C4-2B (cell line): ENCODE measurements around the gene ZNF32.
"Not testable (repeated sequence)": the region's sequence is repeated elsewhere in the genome, so short reads cannot be mapped to it uniquely, and the experiment has no call there.

ENCODE experiments used
- H3K27ac ChIP-seq: fragments of 450-650 bp; 2 replicates; pipeline ENCODE4 v1.5.1; 2017
- ZFX ChIP-seq: fragments of 450-650 bp; IDR thresholded peaks from 2 replicates; pipeline ENCODE4 v1.6.1; 2017
- TF ChIP-seq, protein P1 (sequence below): fragments of 450-650 bp; conservative IDR thresholded peaks from 2 replicates; pipeline ENCODE4 v1.5.1; 2017; ENCODE audit warnings: mild to moderate bottlenecking

The ZNF32 gene

DNA sequence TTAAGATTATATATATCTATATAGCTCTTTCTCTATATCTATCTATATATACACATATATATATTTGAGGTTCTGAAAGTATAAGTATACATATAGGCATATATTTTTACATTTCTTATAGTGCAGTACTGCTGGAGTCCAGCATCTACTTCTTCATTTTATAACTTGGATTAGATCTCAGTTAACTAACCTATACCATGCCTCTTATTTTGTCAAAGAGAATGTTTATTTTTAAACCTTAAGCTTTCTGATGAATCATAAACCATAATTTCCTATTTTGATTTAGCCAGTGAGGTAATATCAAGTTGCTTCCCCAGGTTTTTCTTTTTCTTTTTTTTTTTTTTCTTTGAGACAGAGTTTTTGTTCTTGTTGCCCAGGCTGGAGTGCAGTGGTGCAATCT is 8.1 kb downstream of the ZNF32 start:
- TF ChIP-seq ZFX = no peak
- TF ChIP-seq, protein P1, sequence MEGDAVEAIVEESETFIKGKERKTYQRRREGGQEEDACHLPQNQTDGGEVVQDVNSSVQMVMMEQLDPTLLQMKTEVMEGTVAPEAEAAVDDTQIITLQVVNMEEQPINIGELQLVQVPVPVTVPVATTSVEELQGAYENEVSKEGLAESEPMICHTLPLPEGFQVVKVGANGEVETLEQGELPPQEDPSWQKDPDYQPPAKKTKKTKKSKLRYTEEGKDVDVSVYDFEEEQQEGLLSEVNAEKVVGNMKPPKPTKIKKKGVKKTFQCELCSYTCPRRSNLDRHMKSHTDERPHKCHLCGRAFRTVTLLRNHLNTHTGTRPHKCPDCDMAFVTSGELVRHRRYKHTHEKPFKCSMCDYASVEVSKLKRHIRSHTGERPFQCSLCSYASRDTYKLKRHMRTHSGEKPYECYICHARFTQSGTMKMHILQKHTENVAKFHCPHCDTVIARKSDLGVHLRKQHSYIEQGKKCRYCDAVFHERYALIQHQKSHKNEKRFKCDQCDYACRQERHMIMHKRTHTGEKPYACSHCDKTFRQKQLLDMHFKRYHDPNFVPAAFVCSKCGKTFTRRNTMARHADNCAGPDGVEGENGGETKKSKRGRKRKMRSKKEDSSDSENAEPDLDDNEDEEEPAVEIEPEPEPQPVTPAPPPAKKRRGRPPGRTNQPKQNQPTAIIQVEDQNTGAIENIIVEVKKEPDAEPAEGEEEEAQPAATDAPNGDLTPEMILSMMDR = no peak
- no peak overlapping the region for H3K27ac ChIP-seq

DNA sequence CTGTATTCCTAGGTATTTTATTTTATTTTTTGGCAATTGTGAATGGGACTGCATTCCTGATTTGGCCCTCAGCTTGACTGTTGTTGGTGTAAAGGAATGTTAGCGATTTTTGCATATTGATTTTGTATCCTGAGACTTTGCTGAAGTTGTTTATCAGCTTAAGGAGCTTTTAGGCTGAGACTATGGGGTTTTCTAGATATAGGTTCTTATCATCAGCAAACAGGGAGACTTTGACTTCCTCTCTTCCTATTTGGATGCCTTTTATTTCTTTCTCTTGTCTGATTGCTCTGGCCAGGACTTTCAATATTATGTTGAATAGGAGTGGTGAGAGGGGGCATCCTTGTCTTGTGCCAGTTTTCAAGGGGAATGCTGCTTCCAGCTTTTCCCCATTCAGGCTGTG is 12.9 kb downstream of the ZNF32 start:
- not testable (repeated sequence) for H3K27ac ChIP-seq

DNA sequence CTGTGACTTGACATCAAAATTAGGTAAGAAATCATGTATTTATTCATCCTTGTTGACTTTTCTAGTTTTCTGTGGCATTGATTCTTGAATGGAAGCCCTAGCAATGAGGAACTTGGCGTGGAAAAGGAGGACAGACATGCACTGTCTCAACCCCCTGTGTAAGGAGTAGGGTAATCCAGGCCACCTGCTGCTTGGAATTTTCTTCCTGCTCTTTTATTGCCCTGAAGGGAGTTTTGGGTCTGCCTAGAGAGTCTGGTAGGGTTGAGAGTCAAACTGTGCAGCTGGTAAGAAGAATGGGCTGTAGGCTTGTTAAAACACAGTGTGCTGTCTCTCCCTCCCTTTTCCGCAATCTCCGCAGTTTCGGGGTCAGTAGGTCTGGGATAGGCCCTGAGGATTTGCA is 19.7 kb downstream of the ZNF32 start:
- peak overlapping the region; percentile 37; the same call in 1 of the 2 replicates for H3K27ac ChIP-seq
- TF ChIP-seq ZFX = no peak
- TF ChIP-seq, protein P1 = no peak

DNA sequence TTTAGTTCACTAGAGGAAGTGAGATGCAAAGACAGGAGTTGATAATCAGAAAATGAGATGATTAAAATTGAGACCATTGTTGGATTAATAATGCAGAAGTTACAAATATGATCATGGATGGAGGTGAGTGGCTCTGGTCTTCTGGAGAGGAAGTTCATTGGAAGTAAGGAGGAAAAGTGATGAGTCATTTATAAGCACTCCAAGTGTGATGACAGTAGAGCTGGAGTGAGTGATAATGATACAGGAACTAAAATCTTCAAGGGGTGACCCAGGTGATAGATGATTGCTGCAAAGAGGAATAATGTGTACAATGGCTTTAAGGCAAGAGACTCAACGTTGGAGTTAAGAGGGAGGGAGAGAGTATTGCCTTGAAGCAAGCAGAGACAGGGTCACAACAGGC is 20.7 kb downstream of the ZNF32 start:
- H3K27ac ChIP-seq = no peak overlapping the region
- TF ChIP-seq ZFX = no peak
- TF ChIP-seq, protein P1 = no peak

DNA sequence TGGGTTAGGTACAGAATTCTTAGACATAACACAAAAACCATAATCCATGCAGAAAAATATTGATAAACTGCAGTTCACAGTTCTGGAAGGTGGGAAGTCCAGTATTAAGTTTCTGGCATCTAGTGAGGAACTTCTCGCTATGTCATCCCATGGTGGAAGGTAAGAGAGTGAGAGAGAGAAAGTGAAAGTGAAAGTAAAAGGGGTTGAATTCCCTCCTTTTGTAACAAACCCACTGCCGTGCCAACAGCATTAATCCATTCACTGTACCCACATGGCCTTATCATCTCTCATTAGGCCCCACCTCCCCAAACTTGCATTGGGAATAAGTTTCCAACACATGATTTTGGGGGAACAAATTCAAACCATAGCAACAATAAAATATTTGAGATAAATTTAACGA is 25.3 kb downstream of the ZNF32 start:
- TF ChIP-seq, protein P1 = no peak
- no peak for TF ChIP-seq ZFX
- H3K27ac ChIP-seq = no peak overlapping the region

DNA sequence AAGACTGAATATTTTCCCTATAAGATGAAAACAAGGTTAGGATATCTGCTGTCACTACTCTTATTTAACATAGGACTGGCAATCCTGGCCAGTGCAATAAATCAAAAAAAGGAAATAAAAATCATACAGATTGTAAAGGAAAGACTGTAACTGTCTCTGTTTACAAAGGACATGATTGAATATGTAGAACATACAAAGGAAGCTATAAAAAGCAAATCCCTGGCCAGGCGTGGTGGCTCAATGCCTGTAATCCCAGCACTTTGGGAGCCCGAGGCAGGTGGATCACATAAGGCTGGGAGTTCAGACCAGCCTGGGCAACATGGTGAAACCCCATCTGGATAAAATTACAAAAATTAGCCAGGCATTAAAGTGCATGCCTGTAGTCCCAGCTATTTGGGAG is 26.6 kb downstream of the ZNF32 start:
- no peak for TF ChIP-seq ZFX
- TF ChIP-seq, protein P1 = no peak
- H3K27ac ChIP-seq = no peak overlapping the region

DNA sequence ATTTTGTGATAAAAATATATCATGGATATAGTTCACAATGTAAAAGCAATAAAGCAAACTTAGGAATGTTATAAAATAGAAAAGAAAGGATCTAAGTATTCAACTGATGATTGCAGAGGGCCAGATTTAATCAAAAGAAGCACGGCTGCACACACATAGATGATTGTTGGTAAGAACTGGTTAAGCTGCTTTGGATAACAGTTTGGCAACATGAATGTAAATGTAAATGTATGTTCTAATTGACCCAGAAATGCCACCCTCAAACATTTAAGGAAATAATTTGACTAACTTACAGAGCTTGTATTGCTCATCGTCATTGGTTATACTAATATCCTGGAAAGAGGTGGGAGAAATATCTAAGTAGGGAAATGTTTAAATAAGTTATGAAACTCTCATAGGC is 29.3 kb downstream of the ZNF32 start:
- TF ChIP-seq ZFX = no peak
- TF ChIP-seq, protein P1 = no peak
- H3K27ac ChIP-seq = no peak overlapping the region

DNA sequence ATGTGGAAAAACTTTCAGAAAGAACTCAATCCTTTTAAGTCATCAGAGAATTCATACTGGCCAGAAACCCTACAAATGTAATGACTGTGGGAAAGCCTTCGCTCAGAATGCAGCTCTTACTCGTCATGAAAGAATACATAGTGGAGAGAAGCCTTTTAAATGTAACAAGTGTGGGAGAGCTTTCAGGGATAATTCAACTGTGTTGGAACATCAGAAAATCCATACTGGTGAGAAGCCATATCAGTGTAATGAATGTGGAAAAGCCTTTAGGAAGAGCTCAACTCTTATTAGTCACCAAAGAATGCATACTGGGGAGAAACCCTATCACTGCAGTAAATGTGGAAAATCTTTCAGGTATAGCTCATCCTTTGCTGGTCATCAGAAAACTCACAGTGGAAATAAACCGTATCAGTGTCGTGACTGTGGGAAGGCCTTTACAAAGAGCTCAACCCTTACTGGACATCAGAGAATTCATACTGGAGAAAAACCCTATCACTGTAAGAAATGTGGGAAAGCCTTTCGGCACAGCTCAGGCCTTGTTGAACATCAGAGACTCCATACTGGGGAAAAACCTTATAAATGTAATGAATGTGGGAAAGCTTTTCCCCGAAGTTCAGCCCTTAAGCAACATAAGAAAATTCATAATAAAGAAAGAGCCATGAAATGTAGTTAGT is 31.8 kb downstream of the ZNF32 start:
- H3K27ac ChIP-seq = no peak overlapping the region
- TF ChIP-seq, protein P1 = no peak
- TF ChIP-seq ZFX = no peak
